ENCODE results near the gene ZDHHC11B.

ZDHHC11B gene

GRCh38 chr5:664994-665360, 119.6 kb downstream of the ZDHHC11B start:
- H3K4me3 Mint-ChIP-seq = no peak overlapping the region
- DNase-seq (no peak), ATAC-seq (no peak)
- H3K9me3 Mint-ChIP-seq = no peaks in the 10 kb centered on the region
- no peaks in the 10 kb centered on the region for H3K27me3 Mint-ChIP-seq
- peak overlapping the region in 1 of 2 donors; percentile 63 for H3K27ac Mint-ChIP-seq
- no peaks in the 10 kb centered on the region for H3K4me1 Mint-ChIP-seq

GRCh38 chr5:664343-664993, 120.1 kb downstream of the ZDHHC11B start:
- H3K27me3 Mint-ChIP-seq = no peaks in the 10 kb centered on the region
- H3K9me3 Mint-ChIP-seq = no peaks in the 10 kb centered on the region
- H3K4me1 Mint-ChIP-seq = no peaks in the 10 kb centered on the region
- ATAC-seq = no peak
- no peak for DNase-seq
- H3K27ac Mint-ChIP-seq = no peak overlapping the region
- no peak overlapping the region for H3K4me3 Mint-ChIP-seq

- ATAC-seq (no peak), DNase-seq (no peak)
- Mint-ChIP-seq H3K9me3 (no peaks in the 10 kb centered on the region), H3K27ac (no peak overlapping the region), H3K4me1 (no peaks in the 10 kb centered on the region), H3K27me3 (no peaks in the 10 kb centered on the region), H3K4me3 (no peak overlapping the region)
Measured at GRCh38 chr5:663436-664342, 120.8 kb downstream of the ZDHHC11B start.

- ATAC-seq (no peak), DNase-seq (no peak)
- Mint-ChIP-seq H3K4me1 (no peaks in the 10 kb centered on the region), H3K27ac (no peak overlapping the region), H3K4me3 (no peak overlapping the region), H3K9me3 (no peaks in the 10 kb centered on the region), H3K27me3 (no peaks in the 10 kb centered on the region)
Measured at GRCh38 chr5:662751-663435, 121.6 kb downstream of the ZDHHC11B start.

- no peak for ATAC-seq
- Mint-ChIP-seq H3K27ac (peak overlapping the region in 1 of 2 donors; percentile 42), H3K4me1 (no peaks in the 10 kb centered on the region), H3K27me3 (no peaks in the 10 kb centered on the region), H3K9me3 (no peaks in the 10 kb centered on the region), H3K4me3 (no peak overlapping the region)
- DNase-seq = no peak
Measured at GRCh38 chr5:661891-662750, 122.4 kb downstream of the ZDHHC11B start.

- Mint-ChIP-seq H3K27me3 (no peaks in the 10 kb centered on the region), H3K9me3 (no peaks in the 10 kb centered on the region), H3K4me3 (no peak overlapping the region), H3K27ac (peak overlapping the region in 1 of 2 donors; percentile 61), H3K4me1 (no peaks in the 10 kb centered on the region)
- no peak for ATAC-seq
- DNase-seq = no peak
Measured at GRCh38 chr5:660491-661030, 124.0 kb downstream of the ZDHHC11B start.
